Stimulated activated CD8-positive, alpha-beta memory T cell treated with anti-CD3 and anti-CD28 coated beads, Interleukin-12 subunit alpha, Interleukin-12 subunit beta, amount 100 ng/mL, for 24 hours (primary cell): ENCODE results near the gene ZNRF1.
"Not testable (repeated sequence)": the region's sequence is repeated elsewhere in the genome, so short reads cannot be mapped to it uniquely, and the experiment has no call there.

Experiments used
- DNase-seq: peaks from one replicate; pipeline ENCODE4 v3.0.0-alpha.2; 2020; ENCODE audit errors: extremely low read depth

ZNRF1 gene

GRCh38 chr16:75000481-75001081, 1.8 kb downstream of the ZNRF1 start:
- DNase-seq: no peak

GRCh38 chr16:75002474-75002873, 3.6 kb downstream of the ZNRF1 start:
- DNase-seq: no peak

GRCh38 chr16:75003931-75004330, 5.1 kb downstream of the ZNRF1 start:
- DNase-seq: no peak

GRCh38 chr16:75004460-75004859, 5.6 kb downstream of the ZNRF1 start:
- DNase-seq: no peak

- no peak for DNase-seq
Measured at GRCh38 chr16:75005697-75006096, 6.9 kb downstream of the ZNRF1 start.

GRCh38 chr16:75007443-75007842, 8.6 kb downstream of the ZNRF1 start:
- DNase-seq: no peak

GRCh38 chr16:75010427-75010826, 11.6 kb downstream of the ZNRF1 start:
- DNase-seq: no peak

- DNase-seq: no peak
Measured at GRCh38 chr16:75011634-75012307, 12.9 kb downstream of the ZNRF1 start.

GRCh38 chr16:75012380-75013081, 13.7 kb downstream of the ZNRF1 start:
- DNase-seq: no peak

GRCh38 chr16:75013123-75013522, 14.3 kb downstream of the ZNRF1 start:
- not testable (repeated sequence) for DNase-seq

- no peak for DNase-seq
Measured at GRCh38 chr16:75014318-75014717, 15.5 kb downstream of the ZNRF1 start.

GRCh38 chr16:75016451-75017081, 17.7 kb downstream of the ZNRF1 start:
- not testable (repeated sequence) for DNase-seq

GRCh38 chr16:75017670-75018525, 19.1 kb downstream of the ZNRF1 start:
- DNase-seq: no peak

GRCh38 chr16:75019007-75019406, 20.2 kb downstream of the ZNRF1 start:
- no peak for DNase-seq

- no peak for DNase-seq
Measured at GRCh38 chr16:75019586-75019985, 20.8 kb downstream of the ZNRF1 start.

GRCh38 chr16:75021410-75021809, 22.6 kb downstream of the ZNRF1 start:
- no peak for DNase-seq

- no peak for DNase-seq
Measured at GRCh38 chr16:75022567-75022966, 23.7 kb downstream of the ZNRF1 start.

GRCh38 chr16:75023009-75023408, 24.2 kb downstream of the ZNRF1 start:
- DNase-seq: no peak

GRCh38 chr16:75024182-75024581, 25.4 kb downstream of the ZNRF1 start:
- DNase-seq: no peak

- DNase-seq: no peak
Measured at GRCh38 chr16:75024594-75024993, 25.8 kb downstream of the ZNRF1 start.

- no peak for DNase-seq
Measured at GRCh38 chr16:75025761-75026160, 26.9 kb downstream of the ZNRF1 start.
